AG09309 (cell line): ENCODE measurements around the gene PLP1.

Experiments
- DNase-seq: peaks from one replicate; pipeline ENCODE4 v3.0.0-alpha.2; 2010; ENCODE audit warnings: low read depth
- H3K4me3 ChIP-seq: 2 replicates; pipeline ENCODE4 v1.5.1; 2011; ENCODE audit warnings: mild to moderate bottlenecking, low read depth, low read length, moderate library complexity; ENCODE audit not compliant: control insufficient read depth
- CTCF ChIP-seq: IDR thresholded peaks from 2 replicates; pipeline ENCODE4 v1.5.1; 2011; ENCODE audit warnings: mild to moderate bottlenecking, low read depth, low read length, inconsistent platforms; ENCODE audit not compliant: insufficient read depth, control insufficient read depth; ENCODE audit errors: missing control alignments

Gene PLP1

GRCh38 chrX:103734125-103734760 is 42.4 kb upstream of the PLP1 start:
- H3K4me3 ChIP-seq, result no peak overlapping the region
- no peak for DNase-seq

GRCh38 chrX:103737696-103738095 is 38.9 kb upstream of the PLP1 start:
- no peak for TF ChIP-seq CTCF
- no peak for DNase-seq
- H3K4me3 ChIP-seq, result no peak overlapping the region

More at GRCh38 chrX:103734125-103734760, 42.4 kb upstream of the PLP1 start:
- no peak for TF ChIP-seq CTCF

- no peak for TF ChIP-seq CTCF
- H3K4me3 ChIP-seq, result no peak overlapping the region
- no peak for DNase-seq
Measured at GRCh38 chrX:103739421-103739820, 37.2 kb upstream of the PLP1 start.

GRCh38 chrX:103741879-103742278 is 34.8 kb upstream of the PLP1 start:
- TF ChIP-seq CTCF, result no peak
- H3K4me3 ChIP-seq, result no peak overlapping the region
- no peak for DNase-seq

- no peak overlapping the region for H3K4me3 ChIP-seq
- TF ChIP-seq CTCF, result no peak
- DNase-seq, result no peak
Measured at GRCh38 chrX:103742339-103742738, 34.3 kb upstream of the PLP1 start.

- DNase-seq, result no peak
- TF ChIP-seq CTCF, result no peak
Measured at GRCh38 chrX:103747163-103747562, 29.5 kb upstream of the PLP1 start.

More at GRCh38 chrX:103747163-103747562, 29.5 kb upstream of the PLP1 start:
- H3K4me3 ChIP-seq, result no peak overlapping the region
